ENCODE results near the gene NRXN3.

- TF ChIP-seq TCF7L2 (IDR thresholded peaks at IDR 0.05; ENCODE audit: low read depth, low read length): no peak
- TF ChIP-seq CTCF (IDR thresholded peaks at IDR 0.05): no peak
- TF ChIP-seq, protein P1, sequence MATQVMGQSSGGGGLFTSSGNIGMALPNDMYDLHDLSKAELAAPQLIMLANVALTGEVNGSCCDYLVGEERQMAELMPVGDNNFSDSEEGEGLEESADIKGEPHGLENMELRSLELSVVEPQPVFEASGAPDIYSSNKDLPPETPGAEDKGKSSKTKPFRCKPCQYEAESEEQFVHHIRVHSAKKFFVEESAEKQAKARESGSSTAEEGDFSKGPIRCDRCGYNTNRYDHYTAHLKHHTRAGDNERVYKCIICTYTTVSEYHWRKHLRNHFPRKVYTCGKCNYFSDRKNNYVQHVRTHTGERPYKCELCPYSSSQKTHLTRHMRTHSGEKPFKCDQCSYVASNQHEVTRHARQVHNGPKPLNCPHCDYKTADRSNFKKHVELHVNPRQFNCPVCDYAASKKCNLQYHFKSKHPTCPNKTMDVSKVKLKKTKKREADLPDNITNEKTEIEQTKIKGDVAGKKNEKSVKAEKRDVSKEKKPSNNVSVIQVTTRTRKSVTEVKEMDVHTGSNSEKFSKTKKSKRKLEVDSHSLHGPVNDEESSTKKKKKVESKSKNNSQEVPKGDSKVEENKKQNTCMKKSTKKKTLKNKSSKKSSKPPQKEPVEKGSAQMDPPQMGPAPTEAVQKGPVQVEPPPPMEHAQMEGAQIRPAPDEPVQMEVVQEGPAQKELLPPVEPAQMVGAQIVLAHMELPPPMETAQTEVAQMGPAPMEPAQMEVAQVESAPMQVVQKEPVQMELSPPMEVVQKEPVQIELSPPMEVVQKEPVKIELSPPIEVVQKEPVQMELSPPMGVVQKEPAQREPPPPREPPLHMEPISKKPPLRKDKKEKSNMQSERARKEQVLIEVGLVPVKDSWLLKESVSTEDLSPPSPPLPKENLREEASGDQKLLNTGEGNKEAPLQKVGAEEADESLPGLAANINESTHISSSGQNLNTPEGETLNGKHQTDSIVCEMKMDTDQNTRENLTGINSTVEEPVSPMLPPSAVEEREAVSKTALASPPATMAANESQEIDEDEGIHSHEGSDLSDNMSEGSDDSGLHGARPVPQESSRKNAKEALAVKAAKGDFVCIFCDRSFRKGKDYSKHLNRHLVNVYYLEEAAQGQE (IDR thresholded peaks at IDR 0.05; ENCODE audit: insufficient read depth in 1 of 2, low read depth in 2 of 2, low read length in 1 of 2): no peak
- no peak for TF ChIP-seq SIN3A (IDR thresholded peaks at IDR 0.05; ENCODE audit: borderline replicate concordance, insufficient read depth, low read depth, low read length)
- TF ChIP-seq POLR2AphosphoS5 (IDR thresholded peaks at IDR 0.05; ENCODE audit: low read depth, low read length): no peak
These were observed 919.4 kb downstream of the NRXN3 start for GRCh38 chr14:79089576-79089975.

Data from Panc1 (cell line).